ENCODE measurements around the gene FLOT1. TPM values are rescaled to one million over a fixed set of nuclear protein-coding genes. Genes with fewer than 3 reads are reported as not detected.

Gene FLOT1
- polyA plus RNA-seq, 2 of the 4 experiments (the other 2 are of a cell fraction) = 89.7 to 135 TPM

GRCh38 chr6:30752157-30752927 lies 9.9 kb upstream of the FLOT1 start (continued):
- TF ChIP-seq CBX2 (IDR thresholded peaks at IDR 0.05; ENCODE audit: borderline replicate concordance, low read depth) = no peak
- TF ChIP-seq FOXS1 (CRISPR knock-in tag; IDR thresholded peaks at IDR 0.05) = no peak
- TF ChIP-seq HOXA7 (CRISPR knock-in tag; IDR thresholded peaks at IDR 0.05) = peak; percentile 84
- TF ChIP-seq CHD2 (IDR thresholded peaks at IDR 0.05; ENCODE audit: low read length, partially characterized antibody) = no peak
- no peak for TF ChIP-seq CHD4 (IDR thresholded peaks at IDR 0.05; ENCODE audit: borderline replicate concordance)
- TF ChIP-seq KDM5A (IDR thresholded peaks at IDR 0.05) = no peak
- TF ChIP-seq TFCP2L1 (CRISPR knock-in tag; IDR thresholded peaks at IDR 0.05) = peak; percentile 58; the same call in 1 of the 2 replicates
- TF ChIP-seq, protein P1, sequence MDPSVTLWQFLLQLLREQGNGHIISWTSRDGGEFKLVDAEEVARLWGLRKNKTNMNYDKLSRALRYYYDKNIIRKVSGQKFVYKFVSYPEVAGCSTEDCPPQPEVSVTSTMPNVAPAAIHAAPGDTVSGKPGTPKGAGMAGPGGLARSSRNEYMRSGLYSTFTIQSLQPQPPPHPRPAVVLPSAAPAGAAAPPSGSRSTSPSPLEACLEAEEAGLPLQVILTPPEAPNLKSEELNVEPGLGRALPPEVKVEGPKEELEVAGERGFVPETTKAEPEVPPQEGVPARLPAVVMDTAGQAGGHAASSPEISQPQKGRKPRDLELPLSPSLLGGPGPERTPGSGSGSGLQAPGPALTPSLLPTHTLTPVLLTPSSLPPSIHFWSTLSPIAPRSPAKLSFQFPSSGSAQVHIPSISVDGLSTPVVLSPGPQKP (IDR thresholded peaks at IDR 0.05; ENCODE audit: low read depth, low read length) = no peak
- no peak for TF ChIP-seq NR3C1 (IDR thresholded peaks at IDR 0.05)
- no peak for TF ChIP-seq POLR2A (IDR thresholded peaks at IDR 0.05; ENCODE audit: low read length)
- no peak for TF ChIP-seq RCOR1 (IDR thresholded peaks at IDR 0.05; ENCODE audit: low read depth, low read length)
- TF ChIP-seq, protein P2, sequence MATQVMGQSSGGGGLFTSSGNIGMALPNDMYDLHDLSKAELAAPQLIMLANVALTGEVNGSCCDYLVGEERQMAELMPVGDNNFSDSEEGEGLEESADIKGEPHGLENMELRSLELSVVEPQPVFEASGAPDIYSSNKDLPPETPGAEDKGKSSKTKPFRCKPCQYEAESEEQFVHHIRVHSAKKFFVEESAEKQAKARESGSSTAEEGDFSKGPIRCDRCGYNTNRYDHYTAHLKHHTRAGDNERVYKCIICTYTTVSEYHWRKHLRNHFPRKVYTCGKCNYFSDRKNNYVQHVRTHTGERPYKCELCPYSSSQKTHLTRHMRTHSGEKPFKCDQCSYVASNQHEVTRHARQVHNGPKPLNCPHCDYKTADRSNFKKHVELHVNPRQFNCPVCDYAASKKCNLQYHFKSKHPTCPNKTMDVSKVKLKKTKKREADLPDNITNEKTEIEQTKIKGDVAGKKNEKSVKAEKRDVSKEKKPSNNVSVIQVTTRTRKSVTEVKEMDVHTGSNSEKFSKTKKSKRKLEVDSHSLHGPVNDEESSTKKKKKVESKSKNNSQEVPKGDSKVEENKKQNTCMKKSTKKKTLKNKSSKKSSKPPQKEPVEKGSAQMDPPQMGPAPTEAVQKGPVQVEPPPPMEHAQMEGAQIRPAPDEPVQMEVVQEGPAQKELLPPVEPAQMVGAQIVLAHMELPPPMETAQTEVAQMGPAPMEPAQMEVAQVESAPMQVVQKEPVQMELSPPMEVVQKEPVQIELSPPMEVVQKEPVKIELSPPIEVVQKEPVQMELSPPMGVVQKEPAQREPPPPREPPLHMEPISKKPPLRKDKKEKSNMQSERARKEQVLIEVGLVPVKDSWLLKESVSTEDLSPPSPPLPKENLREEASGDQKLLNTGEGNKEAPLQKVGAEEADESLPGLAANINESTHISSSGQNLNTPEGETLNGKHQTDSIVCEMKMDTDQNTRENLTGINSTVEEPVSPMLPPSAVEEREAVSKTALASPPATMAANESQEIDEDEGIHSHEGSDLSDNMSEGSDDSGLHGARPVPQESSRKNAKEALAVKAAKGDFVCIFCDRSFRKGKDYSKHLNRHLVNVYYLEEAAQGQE (IDR thresholded peaks at IDR 0.05) = no peak
- TF ChIP-seq, protein P3, sequence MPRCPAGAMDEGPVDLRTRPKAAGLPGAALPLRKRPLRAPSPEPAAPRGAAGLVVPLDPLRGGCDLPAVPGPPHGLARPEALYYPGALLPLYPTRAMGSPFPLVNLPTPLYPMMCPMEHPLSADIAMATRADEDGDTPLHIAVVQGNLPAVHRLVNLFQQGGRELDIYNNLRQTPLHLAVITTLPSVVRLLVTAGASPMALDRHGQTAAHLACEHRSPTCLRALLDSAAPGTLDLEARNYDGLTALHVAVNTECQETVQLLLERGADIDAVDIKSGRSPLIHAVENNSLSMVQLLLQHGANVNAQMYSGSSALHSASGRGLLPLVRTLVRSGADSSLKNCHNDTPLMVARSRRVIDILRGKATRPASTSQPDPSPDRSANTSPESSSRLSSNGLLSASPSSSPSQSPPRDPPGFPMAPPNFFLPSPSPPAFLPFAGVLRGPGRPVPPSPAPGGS (IDR thresholded peaks at IDR 0.05) = no peak
- TF ChIP-seq HOXB5 (CRISPR knock-in tag; IDR thresholded peaks at IDR 0.05) = peak; percentile 77
- peak; percentile 81 to 84; a peak in 4 of 5 replicates for TF ChIP-seq JUN (IDR thresholded peaks at IDR 0.05)
- 0 out of 2 replicates have a peak, but pooled peaks have one; percentile 3 for TF ChIP-seq NFE2L2 (conservative IDR thresholded peaks at IDR 0.05; ENCODE audit: low read length)
- no peak for TF ChIP-seq SREBF2 (IDR thresholded peaks at IDR 0.05)
- no peak for TF ChIP-seq KDM1A (IDR thresholded peaks at IDR 0.05; ENCODE audit: low read depth)
- TF ChIP-seq PBX3 (IDR thresholded peaks at IDR 0.05) = no peak
- TF ChIP-seq ZSCAN20 (CRISPR knock-in tag; IDR thresholded peaks at IDR 0.05) = 0 out of 2 replicates have a peak, but pooled peaks have one; percentile 10
- TF ChIP-seq CBX8 (IDR thresholded peaks at IDR 0.05) = no peak
- TF ChIP-seq MYC (IDR thresholded peaks at IDR 0.05; ENCODE audit: borderline replicate concordance, low read length) = no peak
- peak in 1 of 2 experiments; percentile 56; a peak in 1 of 4 replicates for TF ChIP-seq CEBPB (IDR thresholded peaks at IDR 0.05)

All from A549 (cell line).